ENCODE data around the gene SMARCD1.

SMARCD1 gene

DNA sequence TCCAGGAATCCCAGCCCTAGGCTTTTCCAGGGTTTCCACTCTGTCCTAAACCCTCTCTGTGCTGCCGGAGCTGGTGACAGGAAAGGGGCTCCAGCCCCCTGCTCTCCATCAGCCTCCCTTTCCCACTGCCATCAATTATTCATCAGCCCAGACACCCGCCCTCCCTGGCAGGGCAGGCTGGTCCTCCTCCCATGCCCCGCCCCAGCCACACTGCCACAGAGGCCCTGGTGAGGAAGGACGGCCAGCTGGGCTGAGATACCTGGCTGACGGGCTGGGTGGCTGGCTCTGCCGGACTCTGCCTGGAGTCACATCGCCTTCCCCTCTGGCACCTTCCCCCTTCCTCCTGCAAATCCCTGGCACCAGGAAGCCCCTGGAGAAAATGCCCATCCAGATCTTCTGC, 11.9 kb upstream of the SMARCD1 start:
- Histone ChIP-seq H3K4me3 (no peak overlapping the region), H3K27ac (no peak overlapping the region)

DNA sequence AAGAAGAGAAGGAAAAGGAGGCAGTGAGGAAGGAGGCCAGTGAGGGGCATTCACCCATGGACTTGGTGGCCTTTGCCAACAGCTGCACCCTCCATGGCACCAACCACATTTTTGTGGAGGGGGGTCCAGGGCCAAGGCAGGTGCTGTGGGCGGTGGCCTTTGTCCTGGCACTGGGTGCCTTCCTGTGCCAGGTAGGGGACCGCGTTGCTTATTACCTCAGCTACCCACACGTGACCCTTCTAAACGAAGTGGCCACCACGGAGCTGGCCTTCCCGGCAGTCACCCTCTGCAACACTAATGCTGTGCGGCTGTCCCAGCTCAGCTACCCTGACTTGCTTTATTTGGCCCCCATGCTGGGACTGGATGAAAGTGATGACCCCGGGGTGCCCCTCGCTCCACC, 11.4 kb upstream of the SMARCD1 start:
- Histone ChIP-seq H3K27ac (no peak overlapping the region), H3K4me3 (no peak overlapping the region)

DNA sequence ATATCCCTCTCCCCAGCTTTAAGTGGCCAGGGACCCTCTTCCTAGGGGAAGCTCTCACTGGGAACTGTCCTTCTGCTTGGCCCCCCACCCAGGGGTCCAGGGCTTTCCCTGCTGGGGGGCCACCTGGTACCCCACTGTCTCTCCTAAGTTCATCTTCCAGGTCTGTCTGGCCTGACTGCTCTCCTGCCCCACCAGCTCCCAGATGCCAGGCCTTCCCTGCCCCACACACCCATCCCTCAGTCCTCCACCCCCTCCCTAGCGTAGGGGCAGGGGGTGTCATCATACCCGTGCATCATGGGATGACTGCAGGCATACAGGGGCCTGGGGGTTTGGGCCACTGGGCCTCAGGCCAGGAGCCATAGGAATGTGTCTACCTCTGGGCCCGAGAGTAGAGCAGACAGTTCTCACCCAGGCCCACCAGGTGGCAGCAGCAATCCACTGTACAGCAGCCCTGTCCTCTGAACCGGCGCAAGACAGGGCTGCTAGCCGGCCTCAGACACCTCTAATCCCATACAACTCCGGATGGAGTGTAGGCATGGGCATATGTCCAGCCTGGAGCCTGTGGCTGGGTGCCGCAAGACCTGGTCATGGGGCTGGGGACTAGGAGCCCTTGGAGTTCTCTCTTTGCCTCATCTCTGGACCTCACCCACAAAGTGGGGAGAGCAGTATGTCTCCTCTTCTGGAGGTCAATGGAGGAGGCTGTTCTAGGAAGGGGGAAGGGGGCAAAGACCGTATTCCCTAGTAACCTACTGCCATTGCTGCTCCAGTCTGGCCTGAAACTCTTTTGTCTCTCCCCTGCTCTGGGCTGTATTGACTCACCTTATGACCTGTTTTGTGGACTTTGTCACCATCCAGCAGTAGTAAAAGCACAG, 10.0 kb upstream of the SMARCD1 start:
- Histone ChIP-seq H3K27ac (no peak overlapping the region), H3K4me3 (no peak overlapping the region)

DNA sequence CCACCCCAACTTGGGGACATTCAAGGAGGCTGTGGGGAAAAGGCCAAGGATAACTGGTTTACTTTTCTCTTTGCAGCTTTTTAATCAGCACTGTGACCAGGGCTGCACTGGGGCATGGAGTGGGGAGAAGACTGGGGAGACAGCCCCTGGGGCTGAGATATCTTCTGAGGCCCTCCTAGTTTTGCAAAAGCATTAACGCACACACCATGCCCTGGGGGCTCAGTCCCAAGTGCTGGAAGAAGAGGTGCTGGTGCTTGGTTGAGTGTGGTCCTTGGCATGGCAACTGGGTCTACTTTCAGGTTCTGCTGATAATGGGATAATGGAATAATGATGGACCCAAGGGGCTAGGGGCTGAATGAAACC, 9.4 kb upstream of the SMARCD1 start:
- Histone ChIP-seq H3K27ac (no peak overlapping the region), H3K4me3 (no peak overlapping the region)

GRCh38 chr12:50077099-50077498, 8.0 kb upstream of the SMARCD1 start:
- Histone ChIP-seq H3K4me3 (no peak overlapping the region), H3K27ac (no peak overlapping the region)

DNA sequence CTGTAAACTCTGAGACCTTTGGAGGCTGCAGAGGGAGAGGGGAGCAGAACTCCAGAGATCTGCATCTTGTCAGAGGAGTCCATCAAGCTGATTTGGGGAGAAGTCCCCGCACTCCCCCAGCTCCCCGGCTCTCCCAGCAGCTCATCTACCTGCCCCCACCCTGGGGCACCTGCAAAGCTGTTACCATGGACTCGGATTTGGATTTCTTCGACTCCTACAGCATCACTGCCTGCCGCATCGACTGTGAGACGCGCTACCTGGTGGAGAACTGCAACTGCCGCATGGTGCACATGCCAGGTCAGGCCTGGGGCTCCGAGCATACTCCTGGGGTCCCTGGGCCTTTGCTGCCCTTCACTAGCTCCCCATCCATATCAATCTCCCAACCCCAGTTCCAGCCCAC, 6.9 kb upstream of the SMARCD1 start:
- H3K4me3 ChIP-seq, result no peak overlapping the region
- H3K27ac ChIP-seq, result no peak overlapping the region

GRCh38 chr12:50079771-50080170, 5.4 kb upstream of the SMARCD1 start:
- no peak overlapping the region for H3K27ac ChIP-seq
- H3K4me3 ChIP-seq, result no peak overlapping the region

DNA sequence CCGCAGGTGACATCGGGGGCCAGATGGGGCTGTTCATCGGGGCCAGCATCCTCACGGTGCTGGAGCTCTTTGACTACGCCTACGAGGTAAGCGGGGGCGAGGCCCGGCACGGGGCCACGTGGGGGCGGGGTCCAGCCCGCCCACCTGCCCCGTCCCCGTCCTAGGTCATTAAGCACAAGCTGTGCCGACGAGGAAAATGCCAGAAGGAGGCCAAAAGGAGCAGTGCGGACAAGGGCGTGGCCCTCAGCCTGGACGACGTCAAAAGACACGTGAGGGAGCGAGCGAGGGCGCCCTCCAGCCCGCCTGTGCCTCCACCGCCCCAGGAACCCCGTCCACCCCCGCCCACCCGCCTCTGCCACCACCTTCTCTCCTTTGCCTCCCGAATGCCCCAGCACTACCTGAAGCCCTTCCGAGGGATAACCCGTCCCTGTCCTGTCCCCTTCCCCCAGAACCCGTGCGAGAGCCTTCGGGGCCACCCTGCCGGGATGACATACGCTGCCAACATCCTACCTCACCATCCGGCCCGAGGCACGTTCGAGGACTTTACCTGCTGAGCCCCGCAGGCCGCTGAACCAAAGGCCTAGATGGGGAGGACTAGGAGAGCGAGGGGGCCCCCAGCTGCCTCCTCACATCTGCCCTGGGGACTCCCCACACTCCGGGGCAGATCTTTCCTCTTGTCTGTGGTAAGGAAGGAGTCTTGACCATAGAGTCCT, 3.9 kb upstream of the SMARCD1 start:
- Histone ChIP-seq H3K27ac (no peak overlapping the region), H3K4me3 (no peak overlapping the region)

- Histone ChIP-seq H3K27ac (no peak overlapping the region), H3K4me3 (no peak overlapping the region)
Measured at GRCh38 chr12:50082644-50083043, 2.5 kb upstream of the SMARCD1 start.

DNA sequence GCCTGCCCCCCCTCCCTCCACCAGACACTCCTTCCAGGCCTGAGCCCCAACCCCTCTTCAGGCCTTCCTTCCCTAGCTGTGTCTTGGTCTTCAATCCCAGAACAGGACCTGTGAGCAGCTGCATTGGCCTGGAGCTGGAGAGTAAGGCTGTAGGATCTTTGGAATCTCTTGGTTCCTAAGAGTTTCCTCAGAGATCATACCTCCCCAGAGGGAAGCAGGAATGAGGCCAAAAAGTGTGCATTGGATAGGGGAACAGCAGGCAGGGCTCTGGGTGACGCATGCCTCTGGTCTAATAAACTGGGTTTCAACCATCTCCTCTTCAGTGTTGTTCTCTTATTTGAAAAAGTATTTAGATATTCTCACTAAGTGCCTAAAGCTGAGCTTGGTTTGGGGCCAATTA, 1.8 kb upstream of the SMARCD1 start:
- Histone ChIP-seq H3K4me3 (no peak overlapping the region), H3K27ac (no peak overlapping the region)

DNA sequence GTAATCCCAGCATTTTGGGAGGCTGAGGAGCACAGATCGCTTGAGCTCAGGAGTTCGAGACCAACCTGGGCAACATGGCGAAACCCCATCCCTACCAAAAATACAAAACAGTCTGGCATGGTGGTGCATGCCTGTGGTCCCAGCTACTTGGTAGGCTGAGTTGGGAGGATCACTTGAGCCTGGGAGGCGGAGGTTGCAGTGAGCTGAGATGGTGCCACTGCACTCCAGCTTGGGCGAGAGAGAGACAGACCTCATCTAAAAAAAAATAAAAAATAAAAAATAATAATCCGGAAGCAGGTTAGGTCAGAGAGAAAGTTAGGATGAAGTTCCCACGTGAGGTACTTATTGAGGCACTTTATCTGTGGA, 750 bp upstream of the SMARCD1 start:
- H3K27ac ChIP-seq, result peak overlapping the region; percentile 67 to 99 (median 97)
- peak overlapping the region; percentile 71 to 97 (median 86) for H3K4me3 ChIP-seq

DNA sequence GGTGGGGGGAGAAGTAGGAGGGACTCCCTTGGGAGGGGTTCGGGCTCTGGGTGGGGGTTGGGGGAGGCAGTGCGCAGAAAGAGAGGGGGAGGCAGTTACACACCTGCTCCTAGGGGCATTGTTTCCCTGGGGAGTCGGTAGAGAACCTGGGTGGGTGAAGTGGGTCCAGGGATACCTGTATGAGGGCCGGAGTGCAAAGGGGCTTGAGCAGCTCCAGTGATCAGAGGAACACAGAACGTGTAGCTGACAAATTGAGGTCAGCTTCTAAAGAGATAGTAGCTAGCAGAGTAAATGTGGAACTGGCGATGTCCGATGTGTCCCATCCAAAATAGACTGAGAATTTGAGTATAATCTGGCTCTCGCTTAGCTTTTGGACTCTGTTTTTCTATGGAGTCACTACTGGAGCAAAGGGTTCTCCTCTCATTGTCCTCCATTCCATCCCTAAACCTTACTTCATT, 502 bp downstream of the SMARCD1 start:
- Histone ChIP-seq H3K27ac (peak overlapping the region in 20 of 21 experiments; percentile 93 to 99 (median 97)), H3K4me3 (peak overlapping the region; percentile 71 to 97 (median 86))

- peak overlapping the region in 6 of 7 experiments; percentile 71 to 97 (median 86) for H3K4me3 ChIP-seq
- peak overlapping the region in 17 of 21 experiments; percentile 5 to 99 (median 97) for H3K27ac ChIP-seq
Measured at GRCh38 chr12:50086148-50086547, 1.0 kb downstream of the SMARCD1 start.

DNA sequence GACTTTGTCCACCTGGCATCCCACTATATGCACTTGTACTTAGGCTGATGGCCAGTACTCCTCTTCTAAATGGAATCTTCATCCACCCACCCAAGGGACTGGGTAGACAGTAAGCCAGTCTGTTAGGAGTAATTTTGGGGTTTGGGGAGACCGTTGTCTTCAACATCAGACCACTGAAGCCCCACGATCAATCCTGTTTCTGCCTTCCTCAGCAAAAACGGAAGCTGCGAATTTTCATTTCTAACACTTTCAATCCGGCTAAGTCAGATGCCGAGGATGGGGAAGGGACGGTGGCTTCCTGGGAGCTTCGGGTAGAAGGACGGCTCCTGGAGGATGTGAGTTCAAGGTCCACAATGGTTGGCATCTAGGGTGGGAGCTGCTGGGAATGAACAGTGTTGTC, 2.0 kb downstream of the SMARCD1 start:
- Histone ChIP-seq H3K27ac (no peak overlapping the region), H3K4me3 (no peak overlapping the region)

- Histone ChIP-seq H3K27ac (peak overlapping the region in 3 of 21 experiments; percentile 9 to 44 (median 20)), H3K4me3 (no peak overlapping the region)
Measured at GRCh38 chr12:50087995-50088394, 2.9 kb downstream of the SMARCD1 start.

GRCh38 chr12:50088577-50089335, 3.6 kb downstream of the SMARCD1 start:
- no peak overlapping the region for H3K4me3 ChIP-seq
- peak overlapping the region in 1 of 21 experiments; percentile 44 for H3K27ac ChIP-seq

GRCh38 chr12:50089730-50090129, 4.6 kb downstream of the SMARCD1 start:
- H3K27ac ChIP-seq, result no peak overlapping the region
- no peak overlapping the region for H3K4me3 ChIP-seq

GRCh38 chr12:50090391-50090790, 5.2 kb downstream of the SMARCD1 start:
- H3K4me3 ChIP-seq, result no peak overlapping the region
- no peak overlapping the region for H3K27ac ChIP-seq

- H3K4me3 ChIP-seq, result no peak overlapping the region
- H3K27ac ChIP-seq, result no peak overlapping the region
Measured at GRCh38 chr12:50097952-50098351, 12.8 kb downstream of the SMARCD1 start.

- no peak overlapping the region for H3K4me3 ChIP-seq
- H3K27ac ChIP-seq, result peak overlapping the region in 8 of 21 experiments; percentile 13 to 68 (median 44)
Measured at GRCh38 chr12:50099302-50100008, 14.3 kb downstream of the SMARCD1 start.

Data from skin epidermis (tissue), 12 donors.